SK-N-SH treated with all-trans-retinoic acid at 6 μM for 48 hours (cell line): ENCODE data around the gene PINK1.

ENCODE experiments used
- ATAC-seq: fragments of 200-7000 bp; cut with Tn5 transposase; 3 replicates; pipeline ENCODE4 v1.9.1; 2020; ENCODE audit warnings: mild to moderate bottlenecking, moderate library complexity
- ARNTL ChIP-seq: fragments of 450-650 bp; formaldehyde crosslinking; IDR thresholded peaks from 2 replicates; pipeline ENCODE4 v1.5.0; 2020; ENCODE audit warnings: low read depth, mild to moderate bottlenecking, moderate library complexity, borderline replicate concordance
- BACH2 ChIP-seq: fragments of 250-450 bp; sonication (Bioruptor Pico); IDR thresholded peaks from 2 replicates; pipeline ENCODE4 v1.9.0; 2021; ENCODE audit warnings: mild to moderate bottlenecking, borderline replicate concordance
- CSDC2 ChIP-seq: fragments of 250-450 bp; sonication (Bioruptor Pico); IDR thresholded peaks from 2 replicates; pipeline ENCODE4 v1.5.0; 2020; ENCODE audit warnings: mild to moderate bottlenecking, moderate library complexity
- CSRNP3 ChIP-seq: fragments of 250-450 bp; sonication (Bioruptor Pico); IDR thresholded peaks from 2 replicates; pipeline ENCODE4 v1.5.1; 2021; ENCODE audit warnings: mild to moderate bottlenecking, moderate library complexity
- ESRRG ChIP-seq: fragments of 250-450 bp; sonication (Bioruptor Pico); IDR thresholded peaks from 2 replicates; pipeline ENCODE4 v1.6.1; 2021; ENCODE audit warnings: mild to moderate bottlenecking
- GLIS3 ChIP-seq: fragments of 250-450 bp; sonication (Bioruptor Pico); IDR thresholded peaks from 2 replicates; pipeline ENCODE4 v1.5.0; 2020; ENCODE audit warnings: mild to moderate bottlenecking, moderate library complexity
- PPARA ChIP-seq: fragments of 250-450 bp; sonication (Bioruptor Pico); IDR thresholded peaks from 2 replicates; pipeline ENCODE4 v1.5.0; 2020; ENCODE audit warnings: mild to moderate bottlenecking, borderline replicate concordance
- SNAI2 ChIP-seq: fragments of 250-450 bp; sonication (Bioruptor Pico); IDR thresholded peaks from 2 replicates; pipeline ENCODE4 v1.5.0; 2020; ENCODE audit warnings: mild to moderate bottlenecking, moderate library complexity
- TOX ChIP-seq: fragments of 250-450 bp; sonication (Bioruptor Pico); IDR thresholded peaks from 2 replicates; pipeline ENCODE4 v1.8.0; 2021; ENCODE audit warnings: mild to moderate bottlenecking, moderate library complexity, borderline replicate concordance
- TSHZ2 ChIP-seq: fragments of 250-450 bp; sonication (Bioruptor Pico); IDR thresholded peaks from 2 replicates; pipeline ENCODE4 v1.5.0; 2020; ENCODE audit warnings: mild to moderate bottlenecking, moderate library complexity
- ZC3H10 ChIP-seq: fragments of 250-450 bp; sonication (Bioruptor Pico); IDR thresholded peaks from 2 replicates; pipeline ENCODE4 v1.5.1; 2021; ENCODE audit warnings: mild to moderate bottlenecking, moderate library complexity
- ZFP3 ChIP-seq: fragments of 250-450 bp; sonication (Bioruptor Pico); IDR thresholded peaks from 2 replicates; pipeline ENCODE4 v1.5.0; 2020; ENCODE audit warnings: mild to moderate bottlenecking, moderate library complexity
- ZFP30 ChIP-seq: fragments of 450-650 bp; formaldehyde crosslinking; IDR thresholded peaks from 2 replicates; pipeline ENCODE4 v1.5.0; 2022; ENCODE audit warnings: mild to moderate bottlenecking, moderate library complexity
- ZNF565 ChIP-seq: fragments of 450-650 bp; formaldehyde crosslinking; conservative IDR thresholded peaks from 2 replicates; pipeline ENCODE4 v1.5.0; 2020; ENCODE audit warnings: low read depth, mild to moderate bottlenecking, moderate library complexity
- ZNF70 ChIP-seq: fragments of 450-650 bp; formaldehyde crosslinking; IDR thresholded peaks from 2 replicates; pipeline ENCODE4 v1.5.0; 2020; ENCODE audit warnings: mild to moderate bottlenecking, moderate library complexity
- ZNF8 ChIP-seq: fragments of 450-650 bp; formaldehyde crosslinking; IDR thresholded peaks from 2 replicates; pipeline ENCODE4 v1.5.0; 2020; ENCODE audit warnings: mild to moderate bottlenecking, moderate library complexity
- TF ChIP-seq, protein P1 (sequence below): fragments of 250-450 bp; sonication (Bioruptor Pico); IDR thresholded peaks from 2 replicates; pipeline ENCODE4 v1.8.0; 2020; ENCODE audit warnings: mild to moderate bottlenecking, moderate library complexity, borderline replicate concordance
- TF ChIP-seq, protein P2 (sequence below): fragments of 250-450 bp; sonication (Bioruptor Pico); IDR thresholded peaks from 2 replicates; pipeline ENCODE4 v1.8.0; 2021; ENCODE audit warnings: low read depth, mild to moderate bottlenecking, moderate library complexity, borderline replicate concordance
- TF ChIP-seq, protein P3 (sequence below): fragments of 250-450 bp; sonication (Bioruptor Pico); IDR thresholded peaks from 2 replicates; pipeline ENCODE4 v1.5.1; 2020; ENCODE audit warnings: low read depth, mild to moderate bottlenecking, moderate library complexity

The PINK1 gene

DNA sequence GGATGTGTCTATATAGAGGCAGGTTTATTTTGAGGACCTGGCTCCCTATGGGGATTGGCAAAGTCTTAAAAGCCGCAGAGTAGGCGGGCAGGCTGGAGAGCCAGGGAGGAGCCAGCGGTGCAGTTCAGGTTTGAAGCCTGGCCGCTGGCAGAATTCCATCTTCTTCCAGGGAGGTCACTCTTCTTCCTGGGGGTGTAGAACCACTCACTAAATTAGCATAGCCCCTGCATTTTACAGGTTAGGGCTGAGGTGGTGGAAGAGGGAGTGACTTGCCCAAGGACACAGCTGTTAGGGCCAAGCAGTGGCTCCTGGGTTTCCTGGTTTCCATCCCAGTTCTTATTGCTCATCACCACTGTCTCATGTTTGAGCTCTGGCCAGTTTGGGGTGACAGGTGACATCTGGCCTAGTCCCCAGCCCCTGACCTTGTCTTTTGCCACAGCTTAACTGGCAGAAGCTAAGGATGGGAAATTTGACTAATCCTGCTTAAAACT, 1.4 kb downstream of the PINK1 start (continued):
- TF ChIP-seq TSHZ2 (CRISPR knock-in tag) = no peak
- no peak for TF ChIP-seq ZFP3 (CRISPR knock-in tag)
- TF ChIP-seq, protein P1, sequence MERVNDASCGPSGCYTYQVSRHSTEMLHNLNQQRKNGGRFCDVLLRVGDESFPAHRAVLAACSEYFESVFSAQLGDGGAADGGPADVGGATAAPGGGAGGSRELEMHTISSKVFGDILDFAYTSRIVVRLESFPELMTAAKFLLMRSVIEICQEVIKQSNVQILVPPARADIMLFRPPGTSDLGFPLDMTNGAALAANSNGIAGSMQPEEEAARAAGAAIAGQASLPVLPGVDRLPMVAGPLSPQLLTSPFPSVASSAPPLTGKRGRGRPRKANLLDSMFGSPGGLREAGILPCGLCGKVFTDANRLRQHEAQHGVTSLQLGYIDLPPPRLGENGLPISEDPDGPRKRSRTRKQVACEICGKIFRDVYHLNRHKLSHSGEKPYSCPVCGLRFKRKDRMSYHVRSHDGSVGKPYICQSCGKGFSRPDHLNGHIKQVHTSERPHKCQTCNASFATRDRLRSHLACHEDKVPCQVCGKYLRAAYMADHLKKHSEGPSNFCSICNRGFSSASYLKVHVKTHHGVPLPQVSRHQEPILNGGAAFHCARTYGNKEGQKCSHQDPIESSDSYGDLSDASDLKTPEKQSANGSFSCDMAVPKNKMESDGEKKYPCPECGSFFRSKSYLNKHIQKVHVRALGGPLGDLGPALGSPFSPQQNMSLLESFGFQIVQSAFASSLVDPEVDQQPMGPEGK = no peak
- no peak for TF ChIP-seq SNAI2 (CRISPR knock-in tag)
- TF ChIP-seq ZFP30 = no peak

DNA sequence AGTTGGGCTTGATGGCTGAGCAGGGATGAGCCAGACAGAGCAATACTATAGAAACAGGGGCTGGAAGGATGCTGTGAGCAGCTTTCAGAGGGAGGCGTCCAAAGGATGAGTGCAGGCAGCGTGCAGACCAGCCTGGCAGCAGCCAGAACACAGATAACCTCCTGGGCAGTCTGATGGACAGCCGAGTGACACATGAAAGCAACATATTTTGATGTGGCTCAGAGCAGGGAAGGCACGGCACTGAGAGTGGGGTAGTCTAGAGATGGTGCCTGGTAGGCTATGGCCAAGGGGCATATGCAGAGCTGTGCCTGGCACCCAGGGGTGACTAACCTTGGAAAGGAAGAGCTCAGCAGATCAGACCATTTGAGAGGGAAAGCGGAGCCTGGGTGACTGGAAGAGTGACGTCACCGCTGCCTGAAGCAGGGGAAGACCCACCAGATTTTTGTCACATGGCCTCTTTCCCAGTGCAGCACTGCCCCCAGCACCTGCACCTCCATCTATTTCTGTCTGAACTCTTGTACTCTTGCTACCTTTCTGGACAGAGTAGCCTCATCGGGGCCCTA, 3.6 kb downstream of the PINK1 start:
- ATAC-seq = no peak
- TF ChIP-seq ESRRG (CRISPR knock-in tag) (no peak), CSDC2 (no peak), TOX (CRISPR knock-in tag) (no peak), ZNF8 (CRISPR knock-in tag) (no peak), PPARA (CRISPR knock-in tag) (no peak)
- TF ChIP-seq, protein P2, sequence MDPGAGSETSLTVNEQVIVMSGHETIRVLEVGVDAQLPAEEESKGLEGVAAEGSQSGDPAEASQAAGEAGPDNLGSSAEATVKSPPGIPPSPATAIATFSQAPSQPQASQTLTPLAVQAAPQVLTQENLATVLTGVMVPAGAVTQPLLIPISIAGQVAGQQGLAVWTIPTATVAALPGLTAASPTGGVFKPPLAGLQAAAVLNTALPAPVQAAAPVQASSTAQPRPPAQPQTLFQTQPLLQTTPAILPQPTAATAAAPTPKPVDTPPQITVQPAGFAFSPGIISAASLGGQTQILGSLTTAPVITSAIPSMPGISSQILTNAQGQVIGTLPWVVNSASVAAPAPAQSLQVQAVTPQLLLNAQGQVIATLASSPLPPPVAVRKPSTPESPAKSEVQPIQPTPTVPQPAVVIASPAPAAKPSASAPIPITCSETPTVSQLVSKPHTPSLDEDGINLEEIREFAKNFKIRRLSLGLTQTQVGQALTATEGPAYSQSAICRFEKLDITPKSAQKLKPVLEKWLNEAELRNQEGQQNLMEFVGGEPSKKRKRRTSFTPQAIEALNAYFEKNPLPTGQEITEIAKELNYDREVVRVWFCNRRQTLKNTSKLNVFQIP = no peak

DNA sequence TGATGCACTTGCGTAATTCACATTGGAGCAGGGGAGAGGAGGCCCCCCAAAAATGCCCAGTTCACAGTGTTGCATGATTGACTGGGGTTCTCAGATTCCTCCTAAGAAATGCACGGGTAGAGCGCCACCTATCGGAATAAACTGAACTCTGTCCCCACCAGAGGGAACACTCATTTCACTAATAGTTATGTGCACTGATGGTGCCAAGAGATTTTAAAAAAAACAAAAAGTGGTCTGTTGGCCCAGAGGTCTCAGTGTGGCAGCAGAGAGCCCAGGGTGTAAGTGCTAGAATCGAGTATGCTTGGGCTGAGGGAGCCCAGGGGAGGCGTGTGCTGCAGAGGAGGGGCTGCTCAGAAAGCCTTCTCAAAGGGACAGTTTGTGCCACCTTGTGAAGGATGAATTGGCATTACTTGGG, 6.9 kb downstream of the PINK1 start:
- peak; percentile 92 for ATAC-seq
- TF ChIP-seq CSRNP3 (CRISPR knock-in tag) (no peak), TOX (CRISPR knock-in tag) (no peak), ARNTL (CRISPR knock-in tag) (no peak), CSDC2 (no peak), ESRRG (CRISPR knock-in tag) (no peak), ZNF565 (CRISPR knock-in tag) (no peak)

GRCh38 chr1:20641975-20642374, 8.7 kb downstream of the PINK1 start:
- TF ChIP-seq CSDC2 = no peak
- TF ChIP-seq TOX (CRISPR knock-in tag) = no peak
- no peak for TF ChIP-seq ARNTL (CRISPR knock-in tag)
- no peak for TF ChIP-seq ZNF70
- ATAC-seq = no peak

GRCh38 chr1:20643080-20643479, 9.8 kb downstream of the PINK1 start:
- ATAC-seq = no peak
- TF ChIP-seq ZNF565 (CRISPR knock-in tag) (no peak), BACH2 (CRISPR knock-in tag) (no peak), ARNTL (CRISPR knock-in tag) (no peak), ESRRG (CRISPR knock-in tag) (no peak), ZC3H10 (CRISPR knock-in tag) (no peak), CSDC2 (no peak), CSRNP3 (CRISPR knock-in tag) (no peak), PPARA (CRISPR knock-in tag) (no peak), GLIS3 (CRISPR knock-in tag) (no peak), ZNF70 (no peak)
- TF ChIP-seq, protein P2 = no peak
- TF ChIP-seq, protein P3, sequence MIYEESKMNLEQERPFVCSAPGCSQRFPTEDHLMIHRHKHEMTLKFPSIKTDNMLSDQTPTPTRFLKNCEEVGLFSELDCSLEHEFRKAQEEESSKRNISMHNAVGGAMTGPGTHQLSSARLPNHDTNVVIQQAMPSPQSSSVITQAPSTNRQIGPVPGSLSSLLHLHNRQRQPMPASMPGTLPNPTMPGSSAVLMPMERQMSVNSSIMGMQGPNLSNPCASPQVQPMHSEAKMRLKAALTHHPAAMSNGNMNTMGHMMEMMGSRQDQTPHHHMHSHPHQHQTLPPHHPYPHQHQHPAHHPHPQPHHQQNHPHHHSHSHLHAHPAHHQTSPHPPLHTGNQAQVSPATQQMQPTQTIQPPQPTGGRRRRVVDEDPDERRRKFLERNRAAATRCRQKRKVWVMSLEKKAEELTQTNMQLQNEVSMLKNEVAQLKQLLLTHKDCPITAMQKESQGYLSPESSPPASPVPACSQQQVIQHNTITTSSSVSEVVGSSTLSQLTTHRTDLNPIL (CRISPR knock-in tag) = no peak
